UCSD-AML1 (cell line): ENCODE data around the gene TMEM272.
A peak's percentile ranks its signal among the peaks of the same experiment; 100 is the strongest.

Experiments
- DNase-seq: peaks from one replicate; lab custom pipeline; 2025; ENCODE audit not compliant: unreplicated experiment; lab: John Stamatoyannopoulos, UW

The TMEM272 gene

DNA sequence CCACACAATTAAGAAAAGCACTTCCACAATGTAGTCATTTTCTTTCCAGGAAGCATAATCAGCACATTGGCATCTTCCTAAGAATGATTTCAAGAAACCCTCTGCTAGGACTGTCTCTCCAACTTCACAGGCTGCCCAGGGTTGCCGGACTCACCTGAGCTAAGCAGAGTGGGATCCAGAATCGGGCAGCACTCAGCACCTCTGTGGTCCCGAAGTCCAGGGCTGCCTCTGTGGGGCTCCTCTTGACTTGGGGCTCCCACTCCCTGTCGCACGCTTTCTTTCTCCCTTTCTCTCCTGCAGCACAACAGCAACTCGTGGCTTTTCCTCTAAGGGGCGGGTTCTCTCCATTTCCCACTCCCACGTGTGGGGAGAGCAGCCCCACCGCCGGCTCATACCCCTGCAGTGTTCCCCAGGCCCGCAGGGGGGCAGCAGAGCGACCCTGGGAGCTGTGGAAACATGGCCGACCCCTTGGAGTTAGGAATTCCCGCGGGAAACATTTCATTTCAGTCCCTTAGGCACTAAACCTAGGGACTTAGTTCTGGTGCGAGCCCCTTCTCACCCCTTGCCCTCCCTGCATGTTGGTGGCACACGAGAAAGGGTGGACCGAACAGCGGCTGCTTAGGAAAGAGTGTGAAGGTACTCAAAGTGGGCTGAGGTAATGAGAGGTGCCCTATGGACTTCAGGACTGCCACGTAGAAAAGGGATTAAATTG lies at the start of gene TMEM272:
Gene TMEM272, minus strand, starts transcription at position 316 of the 712 bp plus-strand sequence. CDS start 6,647 bp downstream, outside the sequence.
- DNase-seq: peak; percentile 64

GRCh38 chr13:51894239-51894638 lies 49.3 kb upstream of the TMEM272 start:
- DNase-seq: no peak

GRCh38 chr13:51892657-51893056 lies 47.7 kb upstream of the TMEM272 start:
- DNase-seq: no peak

DNA sequence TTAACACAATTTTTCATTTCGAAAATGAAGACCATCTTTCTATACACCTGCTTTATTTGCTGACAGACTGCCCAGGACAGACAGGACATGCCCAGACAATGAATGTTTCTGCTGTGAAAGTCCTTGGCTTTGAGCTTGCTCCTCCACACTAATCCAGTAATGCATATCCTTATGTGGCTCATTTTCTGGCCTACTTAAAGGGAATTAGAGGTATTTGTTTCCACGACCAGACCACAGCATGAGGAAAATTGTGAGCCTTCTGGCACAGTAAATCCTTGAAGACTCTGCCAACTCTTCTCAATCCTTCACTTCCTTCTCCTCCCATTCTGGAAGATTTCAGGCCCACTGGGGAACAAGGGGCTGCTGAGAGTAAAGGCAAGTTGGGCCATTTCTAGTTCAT lies 42.5 kb upstream of the TMEM272 start:
- no peak for DNase-seq

DNA sequence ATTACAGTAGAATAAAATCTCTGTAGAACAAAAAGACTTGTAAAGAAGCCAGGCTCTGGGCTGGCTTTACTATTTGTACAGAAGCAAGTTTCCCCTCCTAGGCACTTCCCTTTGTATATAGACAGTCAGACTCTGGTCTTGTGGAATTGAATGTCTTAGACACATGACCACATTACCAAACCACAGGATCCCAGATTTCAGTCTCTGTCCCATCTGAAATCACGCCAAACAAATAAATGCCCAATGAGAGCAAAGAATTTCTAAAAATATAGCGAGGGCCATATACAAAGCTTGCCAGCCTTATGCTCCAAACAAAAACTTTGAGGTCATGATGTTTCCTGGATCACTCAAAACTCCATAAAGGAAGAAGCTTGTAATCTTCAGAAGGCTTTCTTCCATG lies 40.7 kb upstream of the TMEM272 start:
- DNase-seq: no peak

DNA sequence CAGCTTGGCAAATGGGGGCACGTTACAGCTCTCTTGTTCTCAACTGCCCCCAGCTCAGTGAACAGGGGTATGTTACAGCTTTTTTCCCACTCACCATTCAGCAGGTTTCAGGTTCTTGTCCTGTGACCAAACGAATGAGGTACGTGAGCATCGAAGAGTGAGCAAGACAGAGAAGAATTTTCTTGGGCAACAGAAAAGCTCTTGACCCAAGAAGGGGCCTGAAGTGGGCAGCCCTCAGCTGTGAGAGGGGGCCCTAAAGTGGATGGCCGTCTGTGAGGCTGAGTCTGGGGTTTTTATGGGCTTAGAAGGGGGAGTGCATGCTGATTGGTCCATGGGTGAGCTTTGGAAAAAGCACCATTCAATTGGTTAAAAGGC lies 38.2 kb upstream of the TMEM272 start:
- no peak for DNase-seq

- DNase-seq: no peak
Observed at GRCh38 chr13:51882570-51883225, 37.7 kb upstream of the TMEM272 start.

DNA sequence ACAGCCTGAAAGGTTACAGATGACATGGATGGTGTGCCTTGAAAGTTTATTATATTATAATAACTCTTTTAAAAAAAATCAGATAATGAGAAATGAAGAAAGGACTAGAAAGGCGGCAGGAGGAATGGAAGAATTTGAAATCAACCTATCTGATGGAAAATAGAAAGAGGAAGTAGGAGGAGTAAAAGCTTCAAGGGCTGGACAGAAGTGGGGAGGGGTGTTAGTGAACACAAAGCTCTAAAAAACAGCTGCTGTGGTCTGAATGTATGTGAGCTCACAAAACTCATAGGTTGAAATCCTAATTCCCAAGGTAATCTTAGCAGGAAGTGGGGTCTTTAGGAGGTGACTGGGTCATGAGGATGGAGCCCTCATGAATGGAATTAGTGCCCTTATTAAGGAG lies 36.3 kb upstream of the TMEM272 start:
- no peak for DNase-seq

GRCh38 chr13:51879133-51879532 lies 34.2 kb upstream of the TMEM272 start:
- no peak for DNase-seq

DNA sequence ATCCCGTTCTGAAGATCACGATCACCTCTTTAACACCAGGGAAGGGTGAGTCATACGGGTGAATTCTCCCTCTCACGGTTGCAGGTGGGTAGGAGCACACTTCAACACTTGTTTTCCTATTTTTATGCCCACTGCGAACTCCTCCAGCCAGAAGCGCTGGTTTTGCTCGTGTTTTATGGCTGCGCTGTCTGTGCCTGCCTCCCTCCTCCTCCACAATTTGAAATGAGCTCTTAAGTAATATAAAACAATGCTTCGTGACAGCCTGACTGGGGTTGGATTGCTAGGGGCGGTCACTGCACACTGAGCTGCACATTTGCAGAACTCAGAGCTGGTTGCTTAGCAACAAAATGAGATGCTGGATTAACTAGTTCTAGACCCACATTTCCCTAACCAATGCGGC lies 29.7 kb upstream of the TMEM272 start:
- no peak for DNase-seq

DNA sequence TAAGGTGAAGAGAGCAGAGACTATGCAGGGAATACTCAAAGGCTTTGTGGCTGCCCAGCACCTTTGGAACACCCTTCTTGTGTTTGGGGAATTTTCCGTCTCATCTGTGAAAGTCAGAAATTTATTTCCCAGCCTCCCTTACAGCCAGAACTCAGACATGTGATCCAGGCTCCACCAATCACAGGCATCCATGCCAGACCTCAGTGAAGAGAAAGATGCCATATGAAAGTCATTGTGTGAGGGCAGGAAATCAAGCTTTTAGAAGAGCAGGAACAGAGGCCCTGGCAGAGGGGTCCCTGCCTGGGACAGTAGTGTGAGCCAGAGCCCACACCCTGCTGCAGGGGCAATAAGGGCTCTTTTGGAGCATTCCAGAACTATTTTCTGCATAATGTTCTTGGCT lies 28.9 kb upstream of the TMEM272 start:
- DNase-seq: no peak

- no peak for DNase-seq
Observed at GRCh38 chr13:51873117-51873798, 28.3 kb upstream of the TMEM272 start.

DNA sequence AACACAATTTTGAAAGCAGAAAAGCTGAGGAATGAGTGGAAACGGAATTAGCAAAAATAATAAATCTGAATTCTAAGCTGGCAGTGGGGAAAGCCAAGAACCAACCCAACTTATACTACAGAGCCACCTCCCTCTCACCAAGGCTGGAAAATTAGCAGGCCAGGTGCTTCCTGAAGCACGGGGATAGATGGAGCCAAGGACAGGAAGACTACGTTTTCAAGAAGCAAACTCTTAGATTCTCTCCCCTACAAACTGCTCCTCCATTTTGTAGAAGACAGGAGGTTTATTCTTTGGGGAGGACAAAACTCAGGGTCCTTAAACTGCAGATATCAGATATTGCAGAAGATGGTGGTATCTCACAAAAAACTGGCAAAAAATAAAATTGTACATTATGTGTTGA lies 25.6 kb upstream of the TMEM272 start:
- DNase-seq: no peak

DNA sequence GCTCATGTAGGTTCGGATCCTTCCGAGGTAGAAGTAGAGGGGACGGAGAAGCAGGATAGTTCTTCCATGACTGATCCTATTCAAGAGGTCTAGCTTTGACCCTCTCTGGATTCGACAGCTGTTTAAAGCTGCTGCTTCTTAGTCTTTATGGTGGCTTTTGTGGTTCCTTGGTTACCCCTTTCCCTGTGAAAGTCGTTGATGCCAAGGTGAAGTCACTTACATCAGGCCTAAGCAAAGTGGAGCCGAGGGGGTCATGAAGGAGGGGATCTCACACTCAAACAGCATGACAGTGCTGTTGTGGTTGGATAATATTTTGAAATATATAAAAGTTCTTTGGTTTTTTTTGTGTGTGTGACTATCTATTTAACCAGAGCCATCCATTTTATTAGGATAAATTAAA lies 24.9 kb upstream of the TMEM272 start:
- no peak for DNase-seq

- no peak for DNase-seq
Observed at GRCh38 chr13:51867062-51867461, 22.1 kb upstream of the TMEM272 start.

- no peak for DNase-seq
Observed at GRCh38 chr13:51865838-51866237, 20.9 kb upstream of the TMEM272 start.

- DNase-seq: no peak
Observed at GRCh38 chr13:51862957-51863356, 18.0 kb upstream of the TMEM272 start.

- DNase-seq: no peak
Observed at GRCh38 chr13:51861723-51862300, 16.8 kb upstream of the TMEM272 start, which contains the start of gene CCDC70. CCDC70 (plus strand) TSS chr13:51861969; CDS start chr13:51865412, 3,443 bp downstream.

GRCh38 chr13:51858433-51859247 lies 13.7 kb upstream of the TMEM272 start:
- DNase-seq: no peak

- DNase-seq: no peak
Observed at GRCh38 chr13:51856998-51857397, 12.0 kb upstream of the TMEM272 start.
